MM.1S (cell line): ENCODE measurements around the gene ELMO3.

Experiments used
- CTCF ChIP-seq: fragments of 300-600 bp; sonication (generic); IDR thresholded peaks from 2 replicates; pipeline ENCODE4 v1.5.1; 2016; ENCODE audit warnings: antibody characterized with exemption, low read length, mixed read lengths
- EZH2 ChIP-seq: fragments of 300-600 bp; sonication (generic); optimal IDR thresholded peaks from 2 replicates; pipeline ENCODE3; 2017; ENCODE audit warnings: low read depth, mild to moderate bottlenecking, antibody characterized with exemption, low read length, mixed read lengths
- EZH2phosphoT487 ChIP-seq: fragments of 300-600 bp; sonication (generic); IDR thresholded peaks from 2 replicates; pipeline ENCODE4 v1.6.1; 2018; ENCODE audit warnings: antibody characterized with exemption, low read length

DNA sequence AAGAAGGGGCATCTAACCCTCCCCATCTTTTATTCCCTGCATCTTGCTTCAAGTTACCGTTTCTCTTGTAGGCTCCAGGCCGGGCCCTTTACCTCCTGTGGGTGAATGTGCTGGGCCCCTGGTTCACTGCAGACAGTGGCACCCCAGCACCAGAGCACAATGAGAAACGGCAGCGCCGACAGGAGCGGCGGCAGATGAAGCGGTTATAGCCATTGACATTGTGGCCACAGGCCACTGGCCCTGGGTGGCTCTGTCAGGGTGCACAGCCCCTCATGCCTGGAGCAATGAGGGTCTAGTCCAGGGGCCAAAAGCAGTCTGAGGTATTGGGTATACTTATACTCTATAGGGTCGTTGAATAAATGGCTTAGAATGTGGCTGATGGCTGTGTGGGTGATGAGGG, 30.0 kb downstream of the ELMO3 start:
- TF ChIP-seq CTCF, result no peak
- TF ChIP-seq EZH2, result no peak
- TF ChIP-seq EZH2phosphoT487, result no peak
